ENCODE data around the gene TMPRSS15. TPM values are rescaled to one million over a fixed set of nuclear protein-coding genes. Genes with fewer than 3 reads are reported as not detected.
"Not testable (repeated sequence)": the region's sequence is repeated elsewhere in the genome, so short reads cannot be mapped to it uniquely, and the experiment has no call there.

The TMPRSS15 gene
- total RNA-seq, 4 donors from 2014 or later, result not detected

- intact Hi-C loops (cut with DNase I; ENCODE audit: low total_unique reads), result no loop called here
- TF ChIP-seq, protein P1, sequence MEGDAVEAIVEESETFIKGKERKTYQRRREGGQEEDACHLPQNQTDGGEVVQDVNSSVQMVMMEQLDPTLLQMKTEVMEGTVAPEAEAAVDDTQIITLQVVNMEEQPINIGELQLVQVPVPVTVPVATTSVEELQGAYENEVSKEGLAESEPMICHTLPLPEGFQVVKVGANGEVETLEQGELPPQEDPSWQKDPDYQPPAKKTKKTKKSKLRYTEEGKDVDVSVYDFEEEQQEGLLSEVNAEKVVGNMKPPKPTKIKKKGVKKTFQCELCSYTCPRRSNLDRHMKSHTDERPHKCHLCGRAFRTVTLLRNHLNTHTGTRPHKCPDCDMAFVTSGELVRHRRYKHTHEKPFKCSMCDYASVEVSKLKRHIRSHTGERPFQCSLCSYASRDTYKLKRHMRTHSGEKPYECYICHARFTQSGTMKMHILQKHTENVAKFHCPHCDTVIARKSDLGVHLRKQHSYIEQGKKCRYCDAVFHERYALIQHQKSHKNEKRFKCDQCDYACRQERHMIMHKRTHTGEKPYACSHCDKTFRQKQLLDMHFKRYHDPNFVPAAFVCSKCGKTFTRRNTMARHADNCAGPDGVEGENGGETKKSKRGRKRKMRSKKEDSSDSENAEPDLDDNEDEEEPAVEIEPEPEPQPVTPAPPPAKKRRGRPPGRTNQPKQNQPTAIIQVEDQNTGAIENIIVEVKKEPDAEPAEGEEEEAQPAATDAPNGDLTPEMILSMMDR (IDR thresholded peaks at IDR 0.05), result no peak
- TF ChIP-seq POLR2A (IDR thresholded peaks at IDR 0.05), result no peak
- 19 to 23% methylated on average over 2 of the region's 2 CpGs for WGBS, 2 donors
- no peak for DNase-seq (ENCODE audit: low spot score in 2 of 2)
- H3K4me3 ChIP-seq (ENCODE audit: low read depth, poor library complexity, severe bottlenecking), result no peak overlapping the region
These were observed 15.6 kb downstream of the TMPRSS15 start for GRCh38 chr21:18387994-18388393.

GRCh38 chr21:18384771-18385170, 18.8 kb downstream of the TMPRSS15 start:
- intact Hi-C loops (cut with DNase I; ENCODE audit: low total_unique reads), result no loop called here
- no peak for TF ChIP-seq POLR2A (IDR thresholded peaks at IDR 0.05)
- TF ChIP-seq, protein P1 (IDR thresholded peaks at IDR 0.05), result no peak
- 28 to 37% methylated on average over 1 of the region's 1 CpG for WGBS, 2 donors
- no peak overlapping the region for H3K4me3 ChIP-seq (ENCODE audit: low read depth, poor library complexity, severe bottlenecking)
- no peak for DNase-seq (ENCODE audit: low spot score in 2 of 2)

DNA sequence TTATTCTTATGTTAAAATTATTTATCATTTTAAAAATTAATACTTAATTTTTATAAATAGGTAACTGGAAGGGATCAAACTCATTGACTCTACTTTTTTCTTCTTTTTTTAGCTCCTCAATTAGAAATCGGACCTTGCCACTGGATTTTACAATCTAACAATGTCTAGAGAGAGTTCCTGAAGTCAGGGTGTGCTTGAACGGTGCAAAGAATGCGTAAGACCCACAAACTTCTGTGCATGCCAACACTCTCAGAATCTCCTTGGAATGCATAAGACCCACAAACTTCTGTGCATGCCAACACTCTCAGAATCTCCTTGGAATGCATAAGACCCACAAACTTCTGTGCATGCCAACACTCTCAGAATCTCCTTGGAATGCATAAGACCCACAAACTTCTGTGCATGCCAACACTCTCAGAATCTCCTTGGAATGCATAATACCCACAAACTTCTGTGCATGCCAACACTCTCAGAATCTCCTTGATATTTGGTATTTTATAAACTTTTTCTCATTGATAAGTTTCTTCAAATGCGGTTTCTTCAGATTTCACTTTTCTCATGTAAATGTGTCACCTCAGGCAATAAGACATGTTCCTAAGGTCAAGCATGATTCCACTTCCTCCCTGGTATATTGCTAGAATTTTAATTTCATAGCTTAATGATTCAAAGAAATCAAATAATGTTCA, 20.5 kb downstream of the TMPRSS15 start:
- DNase-seq (ENCODE audit: low spot score in 2 of 2); H3K4me3 ChIP-seq (ENCODE audit: low read depth, poor library complexity, severe bottlenecking); intact Hi-C loops (cut with DNase I; ENCODE audit: low total_unique reads): not testable (repeated sequence)
- WGBS, 2 donors, result 73 to 76% methylated on average over 4 of the region's 4 CpGs

- no peak for DNase-seq (ENCODE audit: low spot score in 2 of 2)
- no peak for TF ChIP-seq POLR2A (IDR thresholded peaks at IDR 0.05)
- TF ChIP-seq, protein P1 (IDR thresholded peaks at IDR 0.05), result no peak
- intact Hi-C loops (cut with DNase I; ENCODE audit: low total_unique reads), result no loop called here
- 0% methylated on average over 1 of the region's 1 CpG; no CpG with 5 or more reads in 1 of the 2 donors for WGBS, 2 donors
- no peak overlapping the region for H3K4me3 ChIP-seq (ENCODE audit: low read depth, poor library complexity, severe bottlenecking)
These were observed 21.4 kb downstream of the TMPRSS15 start for GRCh38 chr21:18382141-18382540.

DNA sequence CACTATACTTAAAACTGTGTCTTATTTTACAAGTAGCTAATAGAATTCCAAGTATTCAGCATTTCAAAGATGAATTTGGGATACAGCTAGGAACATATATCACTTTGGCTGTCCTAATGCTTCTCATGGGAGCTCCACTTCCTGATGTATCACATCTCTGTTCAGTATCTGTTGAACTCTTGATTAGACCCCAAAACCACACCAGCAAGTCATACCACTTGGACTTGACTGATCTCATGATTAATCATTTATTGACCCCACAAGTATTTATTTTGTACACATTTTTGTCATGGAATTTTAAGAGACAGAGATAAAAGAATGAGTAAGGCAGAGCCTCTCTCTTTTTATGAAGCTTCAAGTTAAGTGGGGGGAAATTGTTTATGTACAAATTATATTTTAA, 30.0 kb downstream of the TMPRSS15 start:
- intact Hi-C loops (cut with DNase I; ENCODE audit: low total_unique reads), result no loop called here
- no peak overlapping the region for H3K4me3 ChIP-seq (ENCODE audit: low read depth, poor library complexity, severe bottlenecking)
- no peak for TF ChIP-seq POLR2A (IDR thresholded peaks at IDR 0.05)
- TF ChIP-seq, protein P1 (IDR thresholded peaks at IDR 0.05), result no peak
- no peak for DNase-seq (ENCODE audit: low spot score in 2 of 2)

DNA sequence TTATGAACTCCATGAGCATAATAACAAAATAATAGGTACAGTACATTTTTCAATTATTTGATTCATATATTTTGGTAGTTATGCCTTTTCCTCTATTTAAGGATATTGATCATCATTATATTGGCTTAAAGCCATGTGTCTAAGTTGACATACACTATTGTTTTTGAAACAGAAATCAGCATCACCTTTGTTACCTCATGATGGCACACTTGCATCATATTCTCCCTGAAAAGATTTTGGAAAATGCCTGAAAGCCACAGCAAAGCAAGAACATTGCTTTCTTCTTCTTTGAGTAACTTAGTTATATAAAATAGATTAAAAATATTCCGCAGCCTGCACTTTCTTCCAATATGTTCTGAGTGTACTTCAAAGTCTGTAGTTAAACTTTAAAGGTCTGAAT, 33.3 kb downstream of the TMPRSS15 start:
- intact Hi-C loops (cut with DNase I; ENCODE audit: low total_unique reads), result no loop called here
- 56 to 60% methylated on average over 1 of the region's 1 CpG for WGBS, 2 donors
- H3K4me3 ChIP-seq (ENCODE audit: low read depth, poor library complexity, severe bottlenecking), result no peak overlapping the region
- TF ChIP-seq POLR2A (IDR thresholded peaks at IDR 0.05), result no peak
- TF ChIP-seq, protein P1 (IDR thresholded peaks at IDR 0.05), result no peak
- no peak for DNase-seq (ENCODE audit: low spot score in 2 of 2)
